ENCODE data around the gene ERGIC1.

- TF ChIP-seq POLR2A (IDR thresholded peaks at IDR 0.05), result no peak
- TF ChIP-seq EP300 (IDR thresholded peaks at IDR 0.05), result no peak
- TF ChIP-seq CTCF (IDR thresholded peaks at IDR 0.05), result no peak
Measured at GRCh38 chr5:172797771-172798191, 36.3 kb upstream of the ERGIC1 start.

Measured in ovary (tissue), 3 donors.